ENCODE data around the gene RXRA.

DNA sequence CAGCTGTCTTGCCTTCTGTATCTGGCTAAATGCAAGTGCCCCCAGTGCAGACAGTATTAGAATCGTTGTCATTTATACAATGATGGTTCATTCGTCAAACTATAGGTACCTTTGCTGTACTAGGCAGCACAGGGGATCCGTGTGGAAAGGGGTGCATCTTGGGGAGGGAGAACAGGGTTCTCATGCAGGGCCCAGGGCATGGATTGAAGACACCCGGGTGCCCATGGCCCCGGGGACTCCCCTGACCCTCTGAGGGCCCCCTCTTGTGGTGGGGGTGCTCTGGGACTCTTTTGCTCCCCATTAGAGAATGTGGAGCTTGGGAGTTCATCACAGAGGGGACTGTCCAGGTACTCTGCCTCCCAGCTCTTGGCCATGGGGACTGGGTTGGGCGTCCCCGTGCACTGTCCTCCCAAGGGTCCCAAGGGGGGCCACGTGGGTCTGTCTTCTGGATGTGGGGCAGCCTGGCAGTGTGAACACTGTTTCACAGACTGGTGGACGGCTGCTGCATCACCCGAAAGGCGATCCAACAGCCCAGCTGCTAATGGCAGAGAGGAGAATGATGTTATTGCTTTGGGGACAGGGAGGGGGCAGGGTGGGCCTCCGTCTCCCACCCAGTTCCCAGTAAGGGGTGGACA lies 36.9 kb upstream of the RXRA start:
- TF ChIP-seq FOXJ3 (CRISPR knock-in tag; IDR thresholded peaks at IDR 0.05) (no peak), GATA2 (CRISPR knock-in tag; IDR thresholded peaks at IDR 0.05) (no peak), EZH2phosphoT487 (IDR thresholded peaks at IDR 0.05; ENCODE audit: borderline replicate concordance, low read depth) (no peak), MXI1 (IDR thresholded peaks at IDR 0.05; ENCODE audit: low read depth, low read length) (no peak), REST (IDR thresholded peaks at IDR 0.05; ENCODE audit: low read depth, low read length) (no peak), NRF1 (IDR thresholded peaks at IDR 0.05; ENCODE audit: low read depth, low read length) (no peak), EP300 (IDR thresholded peaks at IDR 0.05; ENCODE audit: borderline replicate concordance in 1 of 2, low read depth in 1 of 2, low read length in 1 of 2) (no peak), FOXM1 (IDR thresholded peaks at IDR 0.05; ENCODE audit: low read depth) (no peak)
- TF ChIP-seq, protein P1, sequence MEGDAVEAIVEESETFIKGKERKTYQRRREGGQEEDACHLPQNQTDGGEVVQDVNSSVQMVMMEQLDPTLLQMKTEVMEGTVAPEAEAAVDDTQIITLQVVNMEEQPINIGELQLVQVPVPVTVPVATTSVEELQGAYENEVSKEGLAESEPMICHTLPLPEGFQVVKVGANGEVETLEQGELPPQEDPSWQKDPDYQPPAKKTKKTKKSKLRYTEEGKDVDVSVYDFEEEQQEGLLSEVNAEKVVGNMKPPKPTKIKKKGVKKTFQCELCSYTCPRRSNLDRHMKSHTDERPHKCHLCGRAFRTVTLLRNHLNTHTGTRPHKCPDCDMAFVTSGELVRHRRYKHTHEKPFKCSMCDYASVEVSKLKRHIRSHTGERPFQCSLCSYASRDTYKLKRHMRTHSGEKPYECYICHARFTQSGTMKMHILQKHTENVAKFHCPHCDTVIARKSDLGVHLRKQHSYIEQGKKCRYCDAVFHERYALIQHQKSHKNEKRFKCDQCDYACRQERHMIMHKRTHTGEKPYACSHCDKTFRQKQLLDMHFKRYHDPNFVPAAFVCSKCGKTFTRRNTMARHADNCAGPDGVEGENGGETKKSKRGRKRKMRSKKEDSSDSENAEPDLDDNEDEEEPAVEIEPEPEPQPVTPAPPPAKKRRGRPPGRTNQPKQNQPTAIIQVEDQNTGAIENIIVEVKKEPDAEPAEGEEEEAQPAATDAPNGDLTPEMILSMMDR (IDR thresholded peaks at IDR 0.05): no peak
